SU-DHL-6 (cell line): ENCODE data around the gene VTI1A.

Source experiments
- H2AFZ ChIP-seq: fragments of 200-600 bp; sonication (generic); 2 replicates; pipeline ENCODE4 v1.6.1; 2014; ENCODE audit warnings: low read depth, mild to moderate bottlenecking, moderate library complexity, mixed read lengths, antibody characterized with exemption, low read length; ENCODE audit not compliant: severe bottlenecking
- H3F3A ChIP-seq: fragments of 200-600 bp; shearing (Covaris generic); 2 replicates; pipeline ENCODE4 v1.6.0; 2016; ENCODE audit warnings: antibody characterized with exemption, mild to moderate bottlenecking; ENCODE audit not compliant: insufficient read depth
- H3K27ac ChIP-seq: fragments of 200-600 bp; sonication (generic); 2 replicates; pipeline ENCODE4 v1.5.1; 2016; ENCODE audit warnings: low read depth, mild to moderate bottlenecking, low read length, moderate library complexity, mixed read lengths
- H3K27me3 ChIP-seq: fragments of 200-600 bp; sonication (generic), shearing (Covaris generic); 2 replicates; pipeline ENCODE4 v1.6.0; 2014; ENCODE audit warnings: mild to moderate bottlenecking, low read length
- H3K36me3 ChIP-seq: fragments of 200-600 bp; sonication (generic); 2 replicates; pipeline ENCODE4 v1.6.1; 2014; ENCODE audit warnings: mild to moderate bottlenecking, low read length, mixed read lengths
- H3K4me2 ChIP-seq: fragments of 300-600, 200-600 bp; shearing (Covaris generic), sonication (generic); 2 replicates; pipeline ENCODE4 v1.6.0; 2014; ENCODE audit warnings: low read length, low read depth, mild to moderate bottlenecking; ENCODE audit not compliant: poor library complexity, severe bottlenecking
- H3K4me3 ChIP-seq: fragments of 200-600 bp; sonication (generic); 2 replicates; pipeline ENCODE4 v1.5.1; 2014; ENCODE audit warnings: antibody characterized with exemption, low read length, mild to moderate bottlenecking, mixed read lengths; ENCODE audit not compliant: insufficient read depth, poor library complexity, severe bottlenecking
- H3K79me2 ChIP-seq: fragments of 200-600 bp; sonication (generic); 2 replicates; pipeline ENCODE4 v1.6.1; 2014; ENCODE audit warnings: mild to moderate bottlenecking, low read length, moderate library complexity; ENCODE audit not compliant: insufficient read depth
- H3K9ac ChIP-seq: fragments of 200-600 bp; sonication (generic); 2 replicates; pipeline ENCODE4 v1.7.0; 2014; ENCODE audit warnings: mild to moderate bottlenecking, low read length
- H3K9me2 ChIP-seq: fragments of 200-600 bp; sonication (generic); replicated peaks from 2 replicates; pipeline ENCODE4 v1.6.1; 2014; ENCODE audit warnings: low read length; ENCODE audit not compliant: insufficient read depth
- H3K9me3 ChIP-seq: fragments of 200-600 bp; sonication (generic); 2 replicates; pipeline ENCODE4 v1.6.1; 2014; ENCODE audit warnings: low read length, mixed read lengths; ENCODE audit not compliant: insufficient read depth
- H4K20me1 ChIP-seq: fragments of 200-600 bp; sonication (generic); 2 replicates; pipeline ENCODE4 v1.6.1; 2014; ENCODE audit warnings: low read depth, mild to moderate bottlenecking, antibody characterized with exemption, low read length, moderate library complexity, mixed read lengths
- EZH2phosphoT487 ChIP-seq: fragments of 200-600 bp; sonication (generic), shearing (Covaris generic); conservative IDR thresholded peaks from 2 replicates; pipeline ENCODE4 v1.6.1; 2018; ENCODE audit warnings: mild to moderate bottlenecking, antibody characterized with exemption, low read length, moderate library complexity, mixed read lengths
- TF ChIP-seq, protein P1 (sequence below): fragments of 200-600 bp; sonication (generic); IDR thresholded peaks from one replicate; pipeline ENCODE4 v1.5.1; 2017; ENCODE audit warnings: antibody characterized with exemption, mild to moderate bottlenecking, low read length, moderate library complexity; ENCODE audit not compliant: insufficient read depth, poor library complexity, severe bottlenecking

Gene VTI1A

DNA sequence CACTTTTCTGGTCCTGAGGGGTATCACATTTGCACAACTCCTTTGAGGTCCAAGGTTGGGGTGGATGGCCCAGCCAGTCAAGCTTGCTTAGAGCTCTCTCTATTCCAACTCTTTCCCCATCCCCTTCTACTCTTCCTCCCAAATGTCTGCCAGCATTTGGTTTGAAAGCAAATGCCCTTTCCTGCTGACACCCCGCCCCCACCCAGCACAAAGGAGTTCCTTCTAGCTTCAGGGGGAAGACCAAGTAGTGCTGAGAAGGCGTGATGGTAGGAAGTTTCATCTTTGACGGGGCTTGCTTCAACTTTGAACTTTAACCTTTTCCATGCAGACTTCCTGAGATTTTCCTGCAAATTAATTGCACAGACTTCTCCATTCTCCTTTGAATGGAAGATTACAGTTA lies 365.6 kb downstream of the VTI1A start:
- Histone ChIP-seq H3F3A (no peaks in the 10 kb centered on the region), H3K4me3 (no peak overlapping the region), H2AFZ (no peak overlapping the region), H4K20me1 (no peaks in the 10 kb centered on the region), H3K9me3 (no peaks in the 10 kb centered on the region), H3K27me3 (no peaks in the 10 kb centered on the region), H3K36me3 (no peaks in the 10 kb centered on the region), H3K9ac (no peak overlapping the region), H3K9me2 (no peaks in the 10 kb centered on the region), H3K4me2 (no peak overlapping the region), H3K27ac (no peak overlapping the region), H3K79me2 (no peaks in the 10 kb centered on the region)
- TF ChIP-seq, protein P1, sequence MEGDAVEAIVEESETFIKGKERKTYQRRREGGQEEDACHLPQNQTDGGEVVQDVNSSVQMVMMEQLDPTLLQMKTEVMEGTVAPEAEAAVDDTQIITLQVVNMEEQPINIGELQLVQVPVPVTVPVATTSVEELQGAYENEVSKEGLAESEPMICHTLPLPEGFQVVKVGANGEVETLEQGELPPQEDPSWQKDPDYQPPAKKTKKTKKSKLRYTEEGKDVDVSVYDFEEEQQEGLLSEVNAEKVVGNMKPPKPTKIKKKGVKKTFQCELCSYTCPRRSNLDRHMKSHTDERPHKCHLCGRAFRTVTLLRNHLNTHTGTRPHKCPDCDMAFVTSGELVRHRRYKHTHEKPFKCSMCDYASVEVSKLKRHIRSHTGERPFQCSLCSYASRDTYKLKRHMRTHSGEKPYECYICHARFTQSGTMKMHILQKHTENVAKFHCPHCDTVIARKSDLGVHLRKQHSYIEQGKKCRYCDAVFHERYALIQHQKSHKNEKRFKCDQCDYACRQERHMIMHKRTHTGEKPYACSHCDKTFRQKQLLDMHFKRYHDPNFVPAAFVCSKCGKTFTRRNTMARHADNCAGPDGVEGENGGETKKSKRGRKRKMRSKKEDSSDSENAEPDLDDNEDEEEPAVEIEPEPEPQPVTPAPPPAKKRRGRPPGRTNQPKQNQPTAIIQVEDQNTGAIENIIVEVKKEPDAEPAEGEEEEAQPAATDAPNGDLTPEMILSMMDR, result no peak
- TF ChIP-seq EZH2phosphoT487, result no peak

DNA sequence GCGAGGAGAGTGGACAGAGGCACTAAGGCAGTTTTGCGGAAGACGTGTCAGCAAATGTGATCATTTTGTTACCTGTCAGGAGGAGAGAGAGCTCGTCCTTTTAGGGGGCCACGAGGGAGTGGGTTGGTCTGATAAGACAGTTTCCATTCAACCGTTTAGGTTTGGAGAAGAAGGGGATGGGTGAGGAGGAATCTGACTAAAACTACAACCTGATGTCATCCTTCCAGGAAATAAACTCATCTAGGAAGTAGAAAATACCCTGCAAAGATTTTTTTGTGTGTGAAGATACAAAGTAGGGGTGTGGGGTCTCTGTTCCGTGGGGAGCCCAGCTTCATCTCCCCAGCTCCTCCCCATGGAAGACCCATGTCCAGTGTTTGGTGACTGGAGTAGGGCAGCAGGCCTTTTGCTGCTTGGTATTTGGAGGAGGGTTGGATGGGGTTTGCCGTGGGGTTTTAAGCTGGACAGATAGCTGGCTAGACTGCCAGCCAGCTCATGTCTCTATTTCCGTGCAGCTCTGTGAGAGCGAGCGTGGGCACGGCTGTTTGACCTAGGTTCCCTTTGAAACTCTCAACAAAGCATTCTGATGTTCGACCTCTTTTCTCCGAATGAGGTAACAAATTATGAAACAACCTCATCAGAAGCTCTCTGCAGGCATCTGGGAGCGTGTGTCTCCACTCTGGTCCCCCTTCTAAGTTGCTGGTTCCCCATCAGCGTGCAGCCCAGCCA lies 367.0 kb downstream of the VTI1A start:
- H3K4me2 ChIP-seq, result no peak overlapping the region
- H4K20me1 ChIP-seq, result no peaks in the 10 kb centered on the region

DNA sequence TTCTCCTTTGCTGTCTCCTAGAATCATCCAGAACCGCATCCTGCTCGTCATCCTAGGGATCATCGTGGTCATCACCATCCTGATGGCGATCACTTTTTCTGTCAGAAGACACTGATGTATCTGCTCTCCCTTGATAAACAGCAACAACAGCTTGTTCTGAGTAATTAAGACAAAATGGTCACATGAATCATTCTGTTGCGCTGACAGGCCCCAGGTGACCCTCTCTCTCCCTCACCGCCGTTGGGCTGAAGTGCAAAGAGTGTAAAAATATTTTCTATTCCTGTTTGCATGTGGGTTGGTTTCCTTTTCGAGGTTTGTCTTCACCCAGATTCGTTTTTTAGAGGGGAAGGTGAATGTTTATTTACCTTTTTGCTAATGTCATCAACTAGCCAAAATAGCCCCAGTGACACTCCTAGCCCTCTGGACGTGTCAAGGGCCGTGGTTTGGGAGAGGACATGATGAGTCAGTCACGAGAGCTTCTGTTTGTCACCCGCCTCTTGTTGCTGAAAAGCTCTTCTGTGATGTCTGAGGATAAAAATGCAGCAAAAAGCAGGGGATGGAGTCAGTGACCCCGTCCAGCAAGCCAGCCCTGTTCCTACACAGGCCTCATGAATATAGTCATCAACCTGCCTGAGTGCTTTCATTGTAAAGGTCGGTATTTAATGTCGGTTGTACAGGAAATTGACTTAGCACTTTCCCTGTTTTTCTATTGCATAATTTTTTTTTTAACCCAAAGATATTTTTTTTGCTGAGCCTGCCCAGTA lies 368.4 kb downstream of the VTI1A start:
- Histone ChIP-seq H3K79me2 (no peaks in the 10 kb centered on the region), H3K27me3 (no peaks in the 10 kb centered on the region), H3K4me2 (no peak overlapping the region), H2AFZ (no peak overlapping the region), H4K20me1 (no peaks in the 10 kb centered on the region), H3K9me2 (no peaks in the 10 kb centered on the region), H3K4me3 (no peak overlapping the region), H3F3A (no peaks in the 10 kb centered on the region), H3K9ac (no peak overlapping the region), H3K9me3 (no peaks in the 10 kb centered on the region), H3K36me3 (no peaks in the 10 kb centered on the region), H3K27ac (no peak overlapping the region)
- no peak for TF ChIP-seq EZH2phosphoT487
- TF ChIP-seq, protein P1, result no peak

More for the DNA sequence above, 367.0 kb downstream of the VTI1A start:
- H3K4me3 ChIP-seq, result no peak overlapping the region
- no peaks in the 10 kb centered on the region for H3K36me3 ChIP-seq
- TF ChIP-seq, protein P1, result no peak
- TF ChIP-seq EZH2phosphoT487, result no peak
- no peak overlapping the region for H3K27ac ChIP-seq
- no peaks in the 10 kb centered on the region for H3K27me3 ChIP-seq
- no peak overlapping the region for H2AFZ ChIP-seq
- H3K9me3 ChIP-seq, result no peaks in the 10 kb centered on the region
- no peaks in the 10 kb centered on the region for H3F3A ChIP-seq
- no peaks in the 10 kb centered on the region for H3K9me2 ChIP-seq
- no peak overlapping the region for H3K9ac ChIP-seq
- no peaks in the 10 kb centered on the region for H3K79me2 ChIP-seq
